HL-60 (cell line): ENCODE measurements around the gene DAZAP1.

Experiments used
- CTCF ChIP-seq: IDR thresholded peaks from one replicate; pipeline ENCODE4 v1.5.1; 2011; ENCODE audit warnings: low read length, control low read depth, inconsistent platforms; ENCODE audit not compliant: insufficient read depth
- GABPA ChIP-seq: IDR thresholded peaks from 2 replicates; pipeline ENCODE4 v1.6.1; 2012; ENCODE audit warnings: low read depth
- POLR2AphosphoS5 ChIP-seq: IDR thresholded peaks from 2 replicates; pipeline ENCODE4 v1.6.1; 2012; ENCODE audit warnings: low read depth
- REST ChIP-seq: IDR thresholded peaks from 2 replicates; pipeline ENCODE4 v1.6.1; 2012; ENCODE audit warnings: low read depth; ENCODE audit not compliant: insufficient replicate concordance

- TF ChIP-seq CTCF = no peak
- TF ChIP-seq REST = no peak
- TF ChIP-seq POLR2AphosphoS5 = no peak
- TF ChIP-seq GABPA = no peak
Measured at GRCh38 chr19:1426736-1427135, 19.4 kb downstream of the DAZAP1 start.
